WTC11 (cell line): ENCODE measurements around the gene PARVB. TPM values are rescaled to one million over a fixed set of nuclear protein-coding genes. Genes with fewer than 3 reads are reported as not detected.

ENCODE experiments used
- ATAC-seq: fragments of 200-7000 bp; cut with Tn5 transposase; 2 replicates; pipeline ENCODE4 v1.10.0; 2021; ENCODE audit warnings: mild to moderate bottlenecking, moderate library complexity
- CTCF ChIA-PET: fragments of 300-600 bp; sonication (Branson Sonifier 250); formaldehyde crosslinking; loops from one replicate; lab custom pipeline; 2021; ENCODE audit warnings: antibody characterized with exemption; lab: Charles Lee
- POLR2A ChIA-PET: fragments of 350-600 bp; sonication (Branson Sonifier 250); formaldehyde crosslinking; loops from one replicate; lab custom pipeline; 2021; ENCODE audit warnings: antibody characterized with exemption; lab: Charles Lee
- DNase-seq: peaks from one replicate; pipeline ENCODE4 v3.0.0; 2021; ENCODE audit warnings: low spot score
- H3K27ac Mint-ChIP-seq: 2 replicates; pipeline ENCODE4 v1.8.0; 2021; ENCODE audit warnings: mixed read lengths
- H3K27me3 Mint-ChIP-seq: 2 replicates; pipeline ENCODE4 v1.8.0; 2021; ENCODE audit warnings: low read depth, mild to moderate bottlenecking, moderate library complexity, mixed read lengths
- H3K36me3 Mint-ChIP-seq: 2 replicates; pipeline ENCODE4 v1.8.0; 2021; ENCODE audit warnings: mixed read lengths
- H3K4me1 Mint-ChIP-seq: 2 replicates; pipeline ENCODE4 v1.8.0; 2022; ENCODE audit warnings: mixed read lengths
- H3K4me3 Mint-ChIP-seq: 2 replicates; pipeline ENCODE4 v1.8.0; 2021; ENCODE audit warnings: mild to moderate bottlenecking, moderate library complexity, mixed read lengths
- H3K9me3 Mint-ChIP-seq: 2 replicates; pipeline ENCODE4 v1.8.0; 2021; ENCODE audit warnings: mixed read lengths
- ERG ChIP-seq: fragments of 250-450 bp; sonication (Bioruptor Pico); IDR thresholded peaks from 2 replicates; pipeline ENCODE4 v1.8.0; 2021; ENCODE audit warnings: mild to moderate bottlenecking
- ESRRA ChIP-seq: sonication (generic); formaldehyde crosslinking; IDR thresholded peaks from 2 replicates; pipeline ENCODE4 v1.8.1; 2022; ENCODE audit warnings: mild to moderate bottlenecking, missing genetic modification reagents, borderline replicate concordance
- NFATC4 ChIP-seq: fragments of 250-450 bp; sonication (Bioruptor Pico); IDR thresholded peaks from 2 replicates; pipeline ENCODE4 v1.9.0; 2021; ENCODE audit warnings: mild to moderate bottlenecking
- NFYB ChIP-seq: sonication (generic); formaldehyde crosslinking; conservative IDR thresholded peaks from 2 replicates; pipeline ENCODE4 v1.8.0; 2022; ENCODE audit warnings: low read depth, missing genetic modification reagents
- NR3C1 ChIP-seq: sonication (generic); formaldehyde crosslinking; conservative IDR thresholded peaks from 2 replicates; pipeline ENCODE4 v1.8.1; 2023; ENCODE audit warnings: low read depth, mild to moderate bottlenecking, missing genetic modification reagents
- PREB ChIP-seq: sonication (generic); formaldehyde crosslinking; IDR thresholded peaks from 2 replicates; pipeline ENCODE4 v1.8.1; 2022; ENCODE audit warnings: mild to moderate bottlenecking, missing genetic modification reagents, moderate library complexity, borderline replicate concordance
- TEAD1 ChIP-seq: sonication (generic); formaldehyde crosslinking; IDR thresholded peaks from 2 replicates; pipeline ENCODE4 v1.8.0; 2022; ENCODE audit warnings: mild to moderate bottlenecking, missing genetic modification reagents
- USF2 ChIP-seq: sonication (generic); formaldehyde crosslinking; IDR thresholded peaks from 2 replicates; pipeline ENCODE4 v1.8.1; 2023; ENCODE audit warnings: mild to moderate bottlenecking, missing genetic modification reagents, moderate library complexity
- ZNF532 ChIP-seq: fragments of 250-450 bp; sonication (Bioruptor Pico); IDR thresholded peaks from 2 replicates; pipeline ENCODE4 v1.9.0; 2021; ENCODE audit warnings: mild to moderate bottlenecking, borderline replicate concordance
- total RNA-seq: library from RNA; stranded (reverse); gene quantifications from 3 replicates; pipeline ENCODE4 v1.2.3, GENCODE V29; 2021

The PARVB gene
- total RNA-seq, 1 experiment from 2014 or later: 3.3 TPM

GRCh38 chr22:44179989-44180705 lies 156.0 kb downstream of the PARVB start (continued):
- TF ChIP-seq ZNF532: no peak
- TF ChIP-seq, all 79 proteins: peak for 0

- Mint-ChIP-seq H3K9me3 (no peaks in the 10 kb centered on the region), H3K4me3 (no peak within 1 kb of the TSS), H3K36me3 (no peaks in the 10 kb centered on the region), H3K27me3 (no peaks in the 10 kb centered on the region), H3K27ac (0 out of 2 replicates have a peak within 1 kb of the TSS, but pooled peaks have one; percentile 63), H3K4me1 (peaks cover 14% of the 10 kb centered on the region)
- ATAC-seq (peak; percentile 57), DNase-seq (peak; percentile 52)
- POLR2A ChIA-PET: interaction anchor here (0.6 to 0.7 kb wide), 3 partner anchors 11 to 285 kb away, joined by 3 to 4 read pairs (median 3); no protein-coding TSS in a partner anchor
- CTCF ChIA-PET: interaction anchor here (1.0 to 1.7 kb wide), 7 partner anchors 10 to 108 kb away, joined by 3 to 6 read pairs (median 4); no protein-coding TSS in a partner anchor
- TF ChIP-seq NFATC4 (CRISPR knock-in tag) (no peak), NFYB (CRISPR knock-in tag) (0 out of 2 replicates have a peak, but pooled peaks have one; percentile 16)
These were observed 156.6 kb downstream of the PARVB start, which contains the start of gene PARVG for GRCh38 chr22:44180706-44181032. Gene PARVG (plus strand): TSS chr22:44180925. CDS start chr22:44183330, 2,405 bp downstream.

- Mint-ChIP-seq H3K9me3 (no peaks in the 10 kb centered on the region), H3K36me3 (no peaks in the 10 kb centered on the region), H3K4me1 (peaks cover 14% of the 10 kb centered on the region), H3K27ac (0 out of 2 replicates have a peak overlapping the region, but pooled peaks have one; percentile 63), H3K27me3 (no peaks in the 10 kb centered on the region), H3K4me3 (no peak overlapping the region)
- TF ChIP-seq NFYB (CRISPR knock-in tag): no peak
- TF ChIP-seq ESRRA: no peak
- TF ChIP-seq PREB (CRISPR knock-in tag): no peak
- ChIA-PET POLR2A (interaction anchor here (0.6 to 0.7 kb wide), 3 partner anchors 10 to 285 kb away, joined by 3 to 4 read pairs (median 3); no protein-coding TSS in a partner anchor), CTCF (interaction anchor here (1.0 to 1.7 kb wide), 5 partner anchors 34 to 107 kb away, joined by 3 to 6 read pairs (median 5); no protein-coding TSS in a partner anchor)
- no peak for DNase-seq
- peak; percentile 14; the same call in 1 of the 2 replicates for ATAC-seq
These were observed 157.2 kb downstream of the PARVB start for GRCh38 chr22:44181033-44181911.

GRCh38 chr22:44181912-44182587 lies 157.9 kb downstream of the PARVB start:
- ChIA-PET POLR2A (no interaction called here), CTCF (interaction anchor here (0.6 kb wide), 1 partner anchor 236 kb away, joined by 3 read pairs; no protein-coding TSS in a partner anchor)
- TF ChIP-seq ERG (CRISPR knock-in tag) (no peak), USF2 (CRISPR knock-in tag) (no peak), NR3C1 (CRISPR knock-in tag) (no peak), TEAD1 (CRISPR knock-in tag) (no peak)
- Mint-ChIP-seq H3K9me3 (no peaks in the 10 kb centered on the region), H3K4me3 (no peak overlapping the region), H3K27ac (no peak overlapping the region), H3K36me3 (no peaks in the 10 kb centered on the region), H3K4me1 (peaks cover 14% of the 10 kb centered on the region), H3K27me3 (no peaks in the 10 kb centered on the region)
- ATAC-seq: peak; percentile 13
- no peak for DNase-seq
